Tracheal epithelial cell (primary cell): Measurements from ENCODE around the gene HPX. TPM values are rescaled to one million over a fixed set of nuclear protein-coding genes. Genes with fewer than 3 reads are reported as not detected.

Experiments used
- total RNA-seq: library from RNA; depleted of rRNA; stranded (reverse); fragments of >200 nt; gene quantifications from 2 replicates; pipeline ENCODE4 v1.2.1, GENCODE V29; 2014

HPX gene, protein sequence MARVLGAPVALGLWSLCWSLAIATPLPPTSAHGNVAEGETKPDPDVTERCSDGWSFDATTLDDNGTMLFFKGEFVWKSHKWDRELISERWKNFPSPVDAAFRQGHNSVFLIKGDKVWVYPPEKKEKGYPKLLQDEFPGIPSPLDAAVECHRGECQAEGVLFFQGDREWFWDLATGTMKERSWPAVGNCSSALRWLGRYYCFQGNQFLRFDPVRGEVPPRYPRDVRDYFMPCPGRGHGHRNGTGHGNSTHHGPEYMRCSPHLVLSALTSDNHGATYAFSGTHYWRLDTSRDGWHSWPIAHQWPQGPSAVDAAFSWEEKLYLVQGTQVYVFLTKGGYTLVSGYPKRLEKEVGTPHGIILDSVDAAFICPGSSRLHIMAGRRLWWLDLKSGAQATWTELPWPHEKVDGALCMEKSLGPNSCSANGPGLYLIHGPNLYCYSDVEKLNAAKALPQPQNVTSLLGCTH
- total RNA-seq, result 0.85 TPM in 1 of 2 replicates, not detected in the other

DNA sequence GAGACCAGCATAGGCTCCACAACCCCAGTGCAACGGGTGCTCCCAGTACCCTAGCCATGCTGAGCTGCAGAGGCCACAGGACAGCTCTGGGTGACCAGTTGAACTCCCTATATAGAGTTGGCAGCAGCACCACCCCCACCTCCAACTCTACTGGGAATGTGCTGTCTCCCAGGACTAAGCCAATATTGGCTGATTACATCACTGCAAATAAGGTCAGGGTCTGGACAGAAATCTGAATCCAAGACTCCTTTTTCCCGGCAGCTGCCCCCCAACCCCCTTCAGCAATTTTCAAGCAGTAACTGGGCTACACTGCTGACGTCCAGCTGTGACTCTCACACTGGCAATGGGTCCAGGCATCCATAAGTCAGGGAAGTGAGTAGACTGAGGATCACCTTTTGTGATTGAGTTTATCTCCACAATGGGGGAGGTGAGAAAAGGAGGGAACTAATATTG, at the start of gene HPX:
Gene HPX (minus strand): TSS at position 82 of the 453 bp plus-strand sequence. CDS start 24 bp downstream, at position 58.

DNA sequence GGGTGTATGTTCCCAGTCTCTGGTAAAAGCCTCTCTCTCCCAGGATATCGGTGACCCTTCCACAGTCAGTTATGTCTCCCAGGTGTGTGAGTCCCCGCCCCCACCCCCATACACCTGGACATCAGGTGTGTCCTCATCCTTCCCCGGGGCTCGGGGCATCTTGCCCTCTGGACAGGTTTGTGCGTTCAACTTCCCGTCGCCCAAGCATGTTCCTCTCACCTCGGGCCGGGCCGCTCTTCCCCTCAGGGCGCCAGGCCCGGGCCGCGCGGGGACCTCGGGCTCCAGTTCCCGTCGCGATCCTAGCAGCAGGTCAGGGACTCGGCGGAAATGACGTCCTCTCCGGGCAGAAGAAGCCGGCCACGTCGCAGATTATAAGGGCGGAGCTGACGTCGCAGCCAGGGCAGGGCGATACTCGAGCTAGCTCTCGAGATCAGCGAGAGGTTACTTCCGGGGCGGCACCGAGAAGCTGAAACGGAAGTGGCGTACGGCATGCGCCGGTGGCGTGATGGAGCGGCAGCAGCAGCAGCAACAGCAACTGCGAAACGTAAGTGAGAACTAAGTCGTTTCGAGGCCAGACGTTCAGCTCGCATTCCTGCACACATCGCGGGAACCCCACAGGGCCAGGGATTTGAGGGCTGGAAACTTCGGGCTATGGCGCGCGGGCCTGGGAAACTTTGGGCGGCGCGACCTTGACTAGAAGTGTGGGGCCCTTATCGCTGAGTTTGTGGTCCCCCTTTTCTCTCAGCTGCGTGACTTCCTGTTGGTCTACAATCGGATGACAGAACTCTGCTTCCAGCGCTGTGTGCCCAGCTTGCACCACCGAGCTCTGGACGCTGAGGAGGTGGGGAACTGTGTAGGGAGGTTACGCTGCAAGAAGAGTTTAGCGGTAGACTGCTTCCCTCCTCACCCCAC, 40.5 kb upstream of the HPX start, which contains the start of the genes ARFIP2 and TIMM10B:
Gene ARFIP2 (minus strand): TSS at position 320 of the 912 bp plus-strand sequence. CDS start 910 bp downstream, outside the sequence.
Gene TIMM10B (plus strand): TSS at position 490 of the 912 bp plus-strand sequence. CDS start 16 bp downstream, at position 506.

DNA sequence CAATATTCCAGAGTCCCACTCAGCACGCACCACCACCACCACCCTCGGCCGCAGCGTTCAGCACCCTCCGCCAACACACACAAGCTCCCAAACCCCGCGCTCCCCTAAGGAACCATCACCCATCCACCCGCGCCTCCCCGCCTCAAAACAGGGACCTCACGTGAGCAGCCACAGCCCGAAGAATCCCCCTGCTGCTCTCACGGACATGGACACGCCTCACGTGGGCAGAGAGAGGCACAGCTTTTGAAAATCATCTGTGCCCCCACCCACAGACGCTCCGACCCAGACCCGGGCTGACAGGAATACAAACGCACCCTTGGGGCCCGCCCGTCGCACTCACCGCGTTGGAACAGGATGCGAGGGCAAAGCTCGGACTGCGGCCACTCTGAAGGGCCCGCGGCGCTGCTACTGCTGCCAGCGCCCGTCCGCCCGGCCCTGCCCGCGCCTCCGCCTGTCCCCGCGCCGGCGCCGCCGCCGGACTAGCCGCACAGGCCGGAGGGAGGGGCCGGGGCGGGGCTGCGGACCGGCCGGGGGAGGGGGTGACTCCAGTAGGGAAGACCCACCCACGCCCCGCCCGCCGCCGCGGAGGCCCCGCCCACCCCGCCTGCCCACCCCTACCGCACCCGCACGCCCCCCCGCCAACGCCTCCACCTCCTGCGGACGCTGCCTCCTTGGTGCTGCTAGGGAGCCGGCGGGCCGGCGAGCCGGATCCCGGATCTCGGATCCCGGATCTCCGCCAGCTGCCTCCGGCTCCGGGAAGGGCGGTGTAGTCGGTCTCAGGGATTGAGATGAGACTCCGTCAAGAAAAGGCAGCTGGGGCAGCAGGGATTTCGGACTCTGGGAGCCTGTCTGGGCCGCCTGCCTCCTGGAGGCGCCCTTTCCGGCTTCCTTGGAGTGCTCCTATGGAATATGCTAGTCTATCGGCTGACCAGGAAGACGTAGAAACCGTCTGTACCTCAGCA, 32.9 kb upstream of the HPX start, which contains the start of gene TRIM3:
Gene TRIM3 (minus strand): TSS at position 491 of the 962 bp plus-strand sequence. CDS start 8,246 bp downstream, outside the sequence.

DNA sequence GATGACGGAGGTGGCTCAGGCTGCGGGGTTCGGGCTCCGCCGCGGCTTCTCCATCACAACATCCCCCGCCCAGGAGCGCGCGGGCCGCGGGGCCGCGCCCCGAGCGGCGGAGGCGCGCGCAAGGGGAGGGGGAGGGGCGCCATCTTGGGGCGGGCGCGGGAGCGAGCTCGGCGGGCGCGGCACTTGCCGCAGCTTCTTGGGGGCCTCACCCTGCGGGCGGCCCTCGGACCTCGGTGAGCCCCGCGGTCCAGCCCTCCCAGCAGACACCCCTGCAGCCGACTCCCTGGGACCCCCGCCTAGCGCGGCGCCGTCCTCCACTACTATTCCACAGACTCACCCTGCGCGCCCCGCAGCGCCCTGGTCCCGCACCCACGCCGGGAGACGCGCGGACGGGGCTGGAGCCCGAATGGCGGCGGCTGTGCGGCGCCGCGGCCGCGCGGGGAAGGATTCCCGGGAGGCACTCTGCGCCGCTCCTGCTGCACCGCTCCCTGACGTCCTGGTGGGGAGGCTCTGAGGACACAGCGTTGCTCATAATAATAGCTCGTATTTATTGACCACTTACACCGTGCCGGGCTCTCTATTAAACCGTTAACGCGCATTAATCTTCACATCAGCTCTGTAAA, 21.7 kb downstream of the HPX start, which contains the start of gene APBB1:
Gene APBB1 (minus strand): TSS at position 86 of the 623 bp plus-strand sequence. CDS start 7,747 bp downstream, outside the sequence.

DNA sequence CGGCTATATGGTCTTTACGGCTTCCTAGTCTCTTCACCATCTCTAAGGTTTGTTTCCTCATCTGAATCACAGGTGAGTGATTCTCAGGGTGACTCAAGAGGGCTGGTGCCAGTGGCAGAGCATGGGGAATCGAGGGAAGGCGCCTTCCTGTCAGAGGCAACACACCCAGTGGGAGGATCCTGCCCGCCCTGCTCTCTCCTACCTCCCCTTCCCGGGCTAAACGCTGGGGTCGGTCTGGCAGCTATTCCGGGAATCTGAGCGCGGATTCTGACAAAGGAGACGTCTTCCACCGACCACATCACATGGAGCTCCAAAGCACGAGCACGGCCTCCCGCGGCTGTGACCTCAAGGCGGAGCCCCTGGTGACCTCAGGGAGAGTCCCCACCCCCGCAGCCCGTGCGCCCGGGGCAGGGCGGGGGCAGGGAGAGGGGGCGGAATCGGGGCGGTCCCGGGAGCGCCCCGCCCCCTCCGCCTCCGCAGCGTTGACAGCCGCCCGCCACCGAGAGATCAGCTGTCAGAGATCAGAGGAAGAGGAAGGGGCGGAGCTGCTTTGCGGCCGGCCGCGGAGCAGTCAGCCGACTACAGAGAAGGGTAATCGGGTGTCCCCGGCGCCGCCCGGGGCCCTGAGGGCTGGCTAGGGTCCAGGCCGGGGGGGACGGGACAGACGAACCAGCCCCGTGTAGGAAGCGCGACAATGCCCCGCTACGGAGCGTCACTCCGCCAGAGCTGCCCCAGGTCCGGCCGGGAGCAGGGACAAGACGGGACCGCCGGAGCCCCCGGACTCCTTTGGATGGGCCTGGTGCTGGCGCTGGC, 50.7 kb downstream of the HPX start, which contains the start of gene SMPD1:
Gene SMPD1 (plus strand): TSS at position 570 of the 813 bp plus-strand sequence. CDS start 125 bp downstream, at position 695.

Other genes starting within 250 kb of the HPX start
- gene OR52W1, start 241.8 kb downstream of the HPX start, total RNA-seq, result not detected in 2 replicates
- gene C11orf42, start 235.4 kb downstream of the HPX start, total RNA-seq, result not detected in 2 replicates
- gene FHIP1B, start 206.4 kb downstream of the HPX start, total RNA-seq, result 8.9 and 10.2 TPM in 2 replicates
- 0.64 TPM in 1 of 2 replicates, not detected in the other for gene CNGA4, start 201.9 kb downstream of the HPX start, total RNA-seq
- gene CCKBR, start 181.1 kb downstream of the HPX start, total RNA-seq, result not detected in 2 replicates
- gene CAVIN3, start 120.5 kb downstream of the HPX start, total RNA-seq, result 39.2 and 50.1 TPM in 2 replicates
- 3.0 and 3.4 TPM in 2 replicates for gene SMPD1, start 50.5 kb downstream of the HPX start, total RNA-seq
- 5.3 and 10.6 TPM in 2 replicates for gene APBB1, start 21.9 kb downstream of the HPX start, total RNA-seq
- gene TRIM3, start 33.0 kb upstream of the HPX start, total RNA-seq, result 10.7 and 10.8 TPM in 2 replicates
- 47.3 and 68.0 TPM in 2 replicates for gene ARFIP2, start 40.3 kb upstream of the HPX start, total RNA-seq
- gene TIMM10B, start 40.5 kb upstream of the HPX start, total RNA-seq, result 31.5 and 68.2 TPM in 2 replicates
- gene DNHD1, start 56.3 kb upstream of the HPX start, total RNA-seq, result 1.7 and 3.2 TPM in 2 replicates
- gene RRP8, start 162.6 kb upstream of the HPX start, total RNA-seq, result 12.3 and 14.1 TPM in 2 replicates
- gene ILK, start 162.8 kb upstream of the HPX start, total RNA-seq, result 42.0 and 112 TPM in 2 replicates
- gene TAF10, start 171.2 kb upstream of the HPX start, total RNA-seq, result 21.5 and 48.0 TPM in 2 replicates
- gene TPP1, start 178.4 kb upstream of the HPX start, total RNA-seq, result 58.4 and 82.2 TPM in 2 replicates
- 0.21 and 0.24 TPM in 2 replicates for gene DCHS1, start 214.8 kb upstream of the HPX start, total RNA-seq
- gene MRPL17, start 242.4 kb upstream of the HPX start, total RNA-seq, result 39.0 and 54.9 TPM in 2 replicates